RKO (cell line): ENCODE data around the gene KRTAP26-1.

ENCODE experiments used
- DNase-seq: peaks from one replicate; pipeline ENCODE4 v3.0.0-alpha.2; 2016; ENCODE audit warnings: low spot score

KRTAP26-1 gene

GRCh38 chr21:30320215-30320614, at the start of gene KRTAP26-1:
KRTAP26-1 (minus strand) TSS chr21:30320315; CDS start chr21:30320035, 280 bp downstream.
- DNase-seq = no peak

DNA sequence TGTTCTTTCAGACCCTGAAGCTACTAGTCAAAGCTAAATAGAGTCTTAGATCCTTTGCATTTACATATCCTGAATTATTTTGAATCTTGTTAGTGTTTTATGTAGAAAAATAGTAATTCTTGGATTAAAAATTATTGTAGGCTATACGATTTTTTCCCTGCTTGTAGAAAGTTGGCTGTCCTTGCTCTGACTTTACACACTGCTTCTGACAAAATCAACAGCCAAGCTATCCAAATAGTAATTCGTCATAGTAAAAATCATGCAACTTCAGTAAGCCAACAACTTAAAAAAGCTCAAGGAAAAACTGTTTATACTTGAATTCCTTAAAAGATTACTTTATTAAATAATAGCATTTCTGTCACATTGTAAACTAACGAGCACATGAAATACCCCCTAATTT, 35.8 kb upstream of the KRTAP26-1 start:
- DNase-seq = no peak

DNA sequence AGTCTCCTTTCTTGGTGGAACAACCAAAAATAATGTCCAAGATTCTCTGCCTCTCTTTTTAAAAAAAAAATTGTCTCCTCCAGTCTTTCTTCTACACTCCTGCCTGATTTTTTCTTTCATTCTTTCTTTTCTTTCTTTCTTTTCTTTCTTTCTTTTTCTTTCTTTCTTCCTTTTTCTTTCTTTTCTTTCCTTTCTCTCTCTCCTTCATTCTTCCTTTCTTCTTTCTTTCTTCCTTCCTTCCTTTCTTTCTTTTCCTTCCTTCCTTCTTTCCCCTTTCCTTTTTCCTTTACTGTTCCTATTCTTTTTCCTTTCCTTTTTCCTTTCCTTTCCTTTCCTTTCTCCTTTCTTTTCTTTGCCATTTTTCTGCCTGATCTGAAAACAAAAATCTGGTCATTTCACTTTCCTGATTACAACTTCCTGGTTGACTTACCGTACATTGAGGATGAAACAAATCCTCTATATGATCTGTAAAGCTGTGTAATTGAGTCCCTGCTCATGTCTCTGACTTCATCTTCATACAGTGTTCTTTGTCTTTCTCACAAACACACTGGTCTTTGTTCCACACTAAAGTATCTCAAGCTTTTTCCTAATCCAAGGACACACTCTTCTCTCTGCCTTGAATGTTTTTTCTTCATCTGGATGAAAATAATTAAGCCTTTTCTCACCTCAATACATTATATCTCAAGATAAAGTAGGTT, 34.3 kb upstream of the KRTAP26-1 start:
- DNase-seq = no peak

DNA sequence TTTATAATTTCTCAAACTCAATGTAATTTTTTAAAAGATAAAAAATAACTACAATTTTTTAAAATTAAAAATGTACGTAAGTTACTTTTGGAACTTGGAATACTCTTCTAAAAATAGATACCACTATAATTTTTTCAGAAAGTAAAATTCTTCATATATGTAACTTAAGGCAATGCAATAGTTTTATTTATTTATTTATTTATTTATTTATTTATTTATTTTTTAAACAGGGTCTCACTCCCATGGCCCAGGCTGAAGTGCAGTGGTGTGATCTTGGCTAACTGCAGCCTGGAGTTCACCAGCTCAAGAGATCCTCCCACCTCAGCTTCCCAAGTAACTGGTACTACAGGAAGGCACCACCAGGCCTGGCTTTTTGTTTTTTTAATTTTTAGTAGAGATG, 31.4 kb upstream of the KRTAP26-1 start:
- no peak for DNase-seq

- DNase-seq = peak; percentile 3
Observed at GRCh38 chr21:30349572-30349971, 29.5 kb upstream of the KRTAP26-1 start.

DNA sequence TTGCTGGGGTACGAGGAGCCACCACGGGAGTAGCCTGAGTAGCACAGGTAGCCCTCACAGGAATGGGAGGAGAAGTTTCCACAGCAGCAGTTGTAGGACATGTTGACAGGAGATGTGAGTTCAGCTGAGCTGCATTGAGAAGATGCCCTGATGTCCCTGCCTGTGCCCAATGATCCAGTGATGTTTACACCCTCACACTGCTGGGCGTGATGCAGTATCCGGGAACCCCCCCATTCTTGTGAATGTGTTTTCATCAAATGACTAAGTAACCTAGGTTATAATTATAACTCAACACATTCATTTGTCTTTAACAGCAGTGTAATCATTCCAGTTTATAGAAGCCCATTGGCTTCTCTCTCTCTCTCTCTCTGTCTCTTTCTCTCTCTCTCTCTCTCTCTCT, 28.4 kb upstream of the KRTAP26-1 start, which contains the start of gene KRTAP23-1:
Gene KRTAP23-1, minus strand, starts transcription at position 101 of the 400 bp plus-strand sequence. Its CDS starts 0 bp downstream, at position 101.
- DNase-seq = no peak

GRCh38 chr21:30345014-30345413, 24.9 kb upstream of the KRTAP26-1 start:
- DNase-seq = no peak

DNA sequence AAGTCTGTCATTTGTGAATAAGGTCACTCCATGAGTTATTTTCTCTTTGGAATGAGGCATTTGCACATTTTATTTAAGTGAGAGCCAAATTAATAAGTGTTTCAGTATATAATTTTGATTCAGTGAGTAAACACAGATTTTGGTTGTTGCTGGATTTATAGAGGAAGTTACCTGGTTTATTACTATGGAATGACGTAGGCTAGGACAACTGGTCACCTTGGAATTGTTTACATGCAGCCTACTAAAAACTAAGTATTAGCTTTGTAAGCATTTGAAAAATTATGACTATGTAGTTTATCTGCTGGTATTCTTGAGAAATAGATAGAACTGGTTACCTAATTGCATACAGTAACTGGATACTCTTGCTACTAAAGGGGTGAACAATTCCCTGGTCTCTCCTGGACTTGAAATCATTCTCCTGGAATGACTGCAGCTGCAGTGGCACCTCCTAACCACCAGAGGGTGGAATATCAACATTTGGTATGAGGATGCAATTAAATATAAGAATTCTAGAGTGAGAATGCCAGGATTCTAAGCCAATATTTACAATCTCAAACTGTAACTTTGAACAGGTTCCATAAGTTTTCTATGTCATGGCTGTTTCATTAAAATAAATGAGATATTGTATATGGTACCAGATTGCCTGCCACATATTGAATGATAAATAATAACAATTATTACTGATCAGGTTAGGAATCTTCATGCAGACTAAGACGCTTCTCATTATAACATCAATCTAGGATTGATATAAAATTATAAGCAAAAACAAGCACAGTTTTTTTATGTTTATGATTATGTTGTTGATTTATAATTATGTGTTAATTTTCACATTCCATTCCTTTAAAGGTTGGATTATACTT, 20.8 kb upstream of the KRTAP26-1 start:
- DNase-seq = peak; percentile 53

- no peak for DNase-seq
Observed at GRCh38 chr21:30338717-30339116, 18.6 kb upstream of the KRTAP26-1 start.

DNA sequence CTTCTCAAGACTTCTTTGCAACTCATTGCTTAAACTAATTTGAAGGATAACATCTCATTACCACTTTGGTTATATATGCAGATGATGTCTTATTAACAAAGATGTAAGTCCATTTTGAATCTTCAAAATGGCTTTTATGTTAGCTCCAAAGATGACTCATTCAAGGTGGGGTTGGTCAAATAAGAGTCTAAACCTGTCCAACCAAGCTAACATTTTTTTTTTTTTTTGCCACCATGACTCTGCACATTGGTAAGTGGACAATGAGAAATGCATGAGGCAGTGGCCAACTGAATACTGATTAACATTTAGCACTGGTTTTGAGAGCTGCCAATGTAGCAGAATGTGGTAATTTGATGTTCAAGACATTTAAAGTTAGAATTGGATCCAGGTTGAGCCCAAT, 17.7 kb upstream of the KRTAP26-1 start:
- DNase-seq = no peak

GRCh38 chr21:30337276-30337744, 17.2 kb upstream of the KRTAP26-1 start, which contains the start of gene KRTAP27-1:
KRTAP27-1 (minus strand) TSS chr21:30337694; CDS start chr21:30337668, 26 bp downstream.
- DNase-seq = no peak

GRCh38 chr21:30336596-30336995, 16.5 kb upstream of the KRTAP26-1 start:
- DNase-seq = no peak

- DNase-seq = no peak
Observed at GRCh38 chr21:30333736-30334135, 13.6 kb upstream of the KRTAP26-1 start.

- no peak for DNase-seq
Observed at GRCh38 chr21:30332681-30333080, 12.6 kb upstream of the KRTAP26-1 start.

DNA sequence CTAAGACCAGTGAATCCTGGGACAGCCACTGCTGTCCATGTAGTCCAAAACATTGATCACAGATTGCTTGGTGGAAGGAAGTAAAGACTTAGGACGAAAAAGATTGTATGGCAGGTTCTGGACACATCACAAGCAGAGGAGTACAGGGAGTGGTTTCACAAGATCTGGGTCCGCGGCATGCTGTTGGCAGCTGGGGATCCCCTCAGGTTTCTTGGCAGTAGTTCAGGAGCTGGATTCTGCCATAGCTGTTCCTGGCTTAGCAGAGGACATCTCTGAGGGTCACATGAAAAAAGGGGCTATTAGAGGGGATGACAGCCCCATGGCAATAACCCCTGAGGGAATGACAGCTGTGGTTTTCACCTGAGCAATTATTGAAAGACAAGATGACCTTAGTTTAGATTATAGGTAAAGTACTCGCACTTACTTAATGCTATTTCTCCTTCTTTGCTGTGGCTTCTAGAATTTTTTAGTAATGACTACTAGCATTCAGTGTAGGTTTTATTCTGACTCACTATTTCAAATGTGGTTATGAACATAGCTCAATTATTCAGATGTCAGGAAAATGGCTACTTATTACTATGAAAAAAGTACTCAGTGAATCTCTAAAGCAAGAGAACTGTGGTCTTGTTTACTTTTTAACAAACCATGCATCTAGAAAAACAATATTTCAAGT, 9.2 kb upstream of the KRTAP26-1 start:
- no peak for DNase-seq

DNA sequence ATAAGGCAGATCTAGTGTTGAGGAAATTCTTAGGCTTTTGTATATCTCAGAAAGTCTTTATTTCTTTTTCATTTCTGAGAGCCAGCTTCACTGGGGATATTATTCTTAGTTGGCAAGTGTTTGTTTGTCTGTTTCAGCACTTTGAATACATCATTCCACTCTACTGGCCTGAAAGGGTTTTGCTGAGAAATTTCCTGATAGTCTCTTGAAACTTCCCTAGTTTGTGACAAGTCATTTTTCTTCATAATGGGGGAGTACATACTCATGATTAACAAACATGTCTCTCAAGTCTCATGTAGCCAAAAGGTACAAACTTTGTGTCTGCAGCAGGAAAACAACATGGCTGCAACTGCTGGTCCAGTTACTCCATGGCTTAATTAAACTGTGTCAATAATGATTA, 6.3 kb upstream of the KRTAP26-1 start:
- DNase-seq = no peak

DNA sequence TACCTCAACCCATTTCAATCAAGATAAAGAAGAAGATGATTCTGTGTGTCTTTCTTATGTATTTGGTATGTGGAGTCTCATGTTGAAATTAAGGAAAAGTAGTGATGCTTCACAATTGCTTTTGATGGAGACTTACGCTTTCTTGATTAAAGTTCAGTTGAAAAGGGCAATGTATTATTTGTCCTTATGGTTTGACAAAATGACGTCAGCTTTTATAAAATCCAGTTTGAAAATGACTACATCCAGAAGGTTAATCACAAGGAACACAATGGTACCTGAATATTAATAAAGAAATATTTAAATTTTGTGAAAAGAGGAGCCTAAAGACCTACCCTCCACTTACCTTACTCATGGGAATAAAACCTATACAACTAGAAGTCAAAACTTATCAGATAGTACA, 4.4 kb downstream of the KRTAP26-1 start:
- DNase-seq = no peak

- no peak for DNase-seq
Observed at GRCh38 chr21:30306884-30307283, 13.2 kb downstream of the KRTAP26-1 start.

DNA sequence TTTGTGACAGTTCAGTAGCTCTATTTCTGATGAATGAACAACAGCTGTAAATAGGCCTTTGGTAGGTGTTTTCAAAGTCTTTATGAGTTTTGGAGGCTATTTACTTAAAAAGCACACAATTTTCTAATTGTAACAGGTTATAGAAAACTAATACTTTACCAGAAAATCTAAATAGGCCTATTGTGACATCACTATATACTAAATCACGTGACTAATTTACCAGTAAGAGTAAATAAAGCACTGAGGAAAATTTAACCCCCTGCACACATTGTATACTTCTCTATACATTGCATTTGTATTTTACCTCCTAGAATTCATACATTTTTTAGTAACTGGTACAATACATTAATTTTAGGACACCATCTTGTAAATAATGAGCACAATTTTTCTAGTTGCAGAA, 15.0 kb downstream of the KRTAP26-1 start:
- DNase-seq = no peak

DNA sequence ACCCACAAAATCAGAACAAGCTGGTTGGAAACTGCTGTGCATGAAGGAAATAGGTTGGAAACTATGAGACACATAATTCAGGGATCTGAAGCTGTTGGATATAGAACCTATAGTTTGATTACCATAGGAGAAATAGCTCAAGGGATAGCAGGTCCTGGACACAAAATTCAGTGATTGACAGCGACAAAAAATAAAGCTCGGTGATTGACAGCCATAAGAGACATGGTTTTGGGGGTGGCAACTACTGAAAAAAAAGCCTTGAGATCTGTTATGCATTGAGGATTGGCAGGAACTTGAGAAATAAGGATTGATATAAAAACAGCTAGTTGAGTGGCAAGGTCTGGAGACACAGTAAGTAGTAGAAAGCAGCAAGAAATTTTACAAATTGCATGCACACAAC, 30.9 kb downstream of the KRTAP26-1 start, which contains the start of gene KRTAP25-1:
Gene KRTAP25-1, minus strand, starts transcription at position 300 of the 400 bp plus-strand sequence. Its CDS starts 24 bp downstream, at position 276.
- DNase-seq = no peak

- no peak for DNase-seq
Observed at GRCh38 chr21:30282850-30283249, 37.3 kb downstream of the KRTAP26-1 start, which contains the start of gene KRTAP24-1. KRTAP24-1 (minus strand) TSS chr21:30282950; CDS start chr21:30282932, 18 bp downstream.

DNA sequence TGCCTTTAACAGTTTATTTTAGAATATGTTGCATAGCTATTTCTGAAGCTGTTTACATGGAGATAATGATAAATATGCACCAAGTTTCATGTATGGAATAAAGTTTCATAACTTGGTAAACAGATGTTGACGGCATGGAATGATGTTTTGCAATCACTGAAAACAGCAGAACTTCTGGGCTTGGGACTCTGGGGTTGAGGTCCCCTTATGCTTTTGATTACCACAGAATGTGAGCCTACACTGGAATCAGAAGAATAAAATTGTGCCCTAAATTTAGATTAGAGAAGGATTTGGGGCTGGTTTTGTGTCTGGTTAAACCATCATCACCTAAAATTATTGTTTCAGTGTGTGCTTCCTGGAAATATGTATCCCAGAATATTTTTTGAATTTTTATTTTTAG, 48.5 kb downstream of the KRTAP26-1 start:
- DNase-seq = no peak
